ENCODE data around the gene ASTN2.

DNA sequence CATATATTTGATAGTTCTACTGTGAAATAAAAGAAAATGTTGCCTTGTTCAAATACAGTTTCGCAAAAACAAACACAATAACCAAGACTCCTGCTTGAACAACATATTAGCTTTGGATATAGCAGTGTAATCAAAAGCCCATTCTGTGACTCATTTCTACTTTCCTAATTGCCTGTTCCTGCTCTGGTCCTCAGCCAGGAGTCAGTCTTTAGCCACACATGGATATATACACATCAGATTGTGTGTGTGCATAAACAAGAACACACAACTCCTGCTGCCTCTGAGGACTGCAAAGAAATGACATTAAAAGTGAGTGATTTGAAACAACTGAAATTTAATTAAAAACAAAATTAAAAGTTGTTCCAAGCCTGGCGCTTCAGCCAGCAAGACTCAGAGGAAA is 393.0 kb downstream of the ASTN2 start:
- no peak for TF ChIP-seq SUPT5H (IDR thresholded peaks at IDR 0.05)
- TF ChIP-seq, protein P1, sequence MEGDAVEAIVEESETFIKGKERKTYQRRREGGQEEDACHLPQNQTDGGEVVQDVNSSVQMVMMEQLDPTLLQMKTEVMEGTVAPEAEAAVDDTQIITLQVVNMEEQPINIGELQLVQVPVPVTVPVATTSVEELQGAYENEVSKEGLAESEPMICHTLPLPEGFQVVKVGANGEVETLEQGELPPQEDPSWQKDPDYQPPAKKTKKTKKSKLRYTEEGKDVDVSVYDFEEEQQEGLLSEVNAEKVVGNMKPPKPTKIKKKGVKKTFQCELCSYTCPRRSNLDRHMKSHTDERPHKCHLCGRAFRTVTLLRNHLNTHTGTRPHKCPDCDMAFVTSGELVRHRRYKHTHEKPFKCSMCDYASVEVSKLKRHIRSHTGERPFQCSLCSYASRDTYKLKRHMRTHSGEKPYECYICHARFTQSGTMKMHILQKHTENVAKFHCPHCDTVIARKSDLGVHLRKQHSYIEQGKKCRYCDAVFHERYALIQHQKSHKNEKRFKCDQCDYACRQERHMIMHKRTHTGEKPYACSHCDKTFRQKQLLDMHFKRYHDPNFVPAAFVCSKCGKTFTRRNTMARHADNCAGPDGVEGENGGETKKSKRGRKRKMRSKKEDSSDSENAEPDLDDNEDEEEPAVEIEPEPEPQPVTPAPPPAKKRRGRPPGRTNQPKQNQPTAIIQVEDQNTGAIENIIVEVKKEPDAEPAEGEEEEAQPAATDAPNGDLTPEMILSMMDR (IDR thresholded peaks at IDR 0.05 in 2 of 3, conservative IDR thresholded peaks at IDR 0.05 in 1 of 3; ENCODE audit: insufficient read depth in 2 of 3, low read depth in 1 of 3, low read length in 3 of 3) = no peak
- no peak for TF ChIP-seq YBX1 (IDR thresholded peaks at IDR 0.05)
- no peak for TF ChIP-seq FOXJ3 (CRISPR knock-in tag; IDR thresholded peaks at IDR 0.05)
- TF ChIP-seq RBM34 (IDR thresholded peaks at IDR 0.05; ENCODE audit: borderline replicate concordance, insufficient read depth, low read length) = no peak
- no peak for TF ChIP-seq ELF1 (tag; IDR thresholded peaks at IDR 0.05)
- TF ChIP-seq KDM1A (IDR thresholded peaks at IDR 0.05) = no peak
- no peak for TF ChIP-seq SIX5 (IDR thresholded peaks at IDR 0.05; ENCODE audit: borderline replicate concordance in 1 of 2, insufficient read depth in 1 of 2, low read depth in 1 of 2, low read length in 2 of 2)
- no peak for TF ChIP-seq CHD4 (IDR thresholded peaks at IDR 0.05; ENCODE audit: insufficient read depth, insufficient replicate concordance, low read depth, low read length, poor library complexity, severe bottlenecking)
- TF ChIP-seq, protein P2, sequence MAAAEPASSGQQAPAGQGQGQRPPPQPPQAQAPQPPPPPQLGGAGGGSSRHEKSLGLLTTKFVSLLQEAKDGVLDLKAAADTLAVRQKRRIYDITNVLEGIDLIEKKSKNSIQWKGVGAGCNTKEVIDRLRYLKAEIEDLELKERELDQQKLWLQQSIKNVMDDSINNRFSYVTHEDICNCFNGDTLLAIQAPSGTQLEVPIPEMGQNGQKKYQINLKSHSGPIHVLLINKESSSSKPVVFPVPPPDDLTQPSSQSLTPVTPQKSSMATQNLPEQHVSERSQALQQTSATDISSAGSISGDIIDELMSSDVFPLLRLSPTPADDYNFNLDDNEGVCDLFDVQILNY (CRISPR knock-in tag; IDR thresholded peaks at IDR 0.05) = no peak
- TF ChIP-seq POLR2AphosphoS5 (IDR thresholded peaks at IDR 0.05; ENCODE audit: control insufficient read depth, insufficient read depth, low read depth, low read length) = no peak
- no peak for TF ChIP-seq ZZZ3 (IDR thresholded peaks at IDR 0.05)
- no peak for TF ChIP-seq ILK (tag; IDR thresholded peaks at IDR 0.05; ENCODE audit: borderline replicate concordance, low read depth)

All from K562 (cell line).